CD4-positive, alpha-beta T cell (primary cell): Measurements from ENCODE around the gene DPYSL4. TPM values are rescaled to one million over a fixed set of nuclear protein-coding genes. Genes with fewer than 3 reads are reported as not detected.

ENCODE experiments used
- ATAC-seq: fragments of 200-7000 bp; cut with Tn5 transposase; one replicate; pipeline ENCODE4 v1.10.0; 2022; ENCODE audit warnings: mild to moderate bottlenecking; ENCODE audit not compliant: poor library complexity
- CTCF ChIA-PET: fragments of 350-600 bp; sonication (Branson Sonifier 250); formaldehyde crosslinking; loops from one replicate; lab custom pipeline; 2021; ENCODE audit warnings: antibody characterized with exemption, inconsistent platforms; lab: Charles Lee
- POLR2A ChIA-PET: fragments of 350-600 bp; sonication (Branson Sonifier 250); formaldehyde crosslinking; loops from one replicate; lab custom pipeline; 2021; ENCODE audit warnings: antibody characterized with exemption, inconsistent platforms; lab: Charles Lee
- DNase-seq, 14 experiments: peaks; one replicate each; pipeline ENCODE4 v3.0.0-alpha.2; 2013 to 2020; ENCODE audit warnings: mixed read lengths in 2 of 14
- H3K27ac ChIP-seq, 2 donors: one replicate each; pipeline versions ENCODE4 v1.5.1 to v1.7.0; 2013; ENCODE audit warnings: low read length in 2 of 2, low read depth in 1 of 2, mild to moderate bottlenecking in 1 of 2
- H3K27me3 ChIP-seq, 2 experiments: 1 replicate in 1 of 2; 2 replicates in 1 of 2; pipeline versions ENCODE4 v1.6.1 to v1.7.0; 2013; ENCODE audit warnings: low read length in 2 of 2, control low read depth in 1 of 2, mild to moderate bottlenecking in 1 of 2, moderate library complexity in 1 of 2; ENCODE audit not compliant: insufficient read depth in 2 of 2, control insufficient read depth in 1 of 2
- H3K36me3 ChIP-seq: one replicate; pipeline ENCODE4 v1.6.1; 2013; ENCODE audit warnings: low read length, control low read depth; ENCODE audit not compliant: insufficient read depth
- H3K4me1 ChIP-seq: one replicate; pipeline ENCODE4 v1.6.1; 2013; ENCODE audit warnings: low read length, control low read depth; ENCODE audit not compliant: insufficient read depth
- H3K4me3 ChIP-seq: one replicate; pipeline ENCODE4 v1.5.1; 2013; ENCODE audit warnings: mild to moderate bottlenecking, low read length, moderate library complexity
- H3K9me3 ChIP-seq, 2 experiments: 1 replicate in 1 of 2; 2 replicates in 1 of 2; pipeline versions ENCODE4 v1.6.1 to v1.7.0; 2013; ENCODE audit warnings: low read length in 2 of 2, mild to moderate bottlenecking in 2 of 2, control low read depth in 1 of 2, moderate library complexity in 1 of 2; ENCODE audit not compliant: control insufficient read depth in 1 of 2, insufficient read depth in 1 of 2
- H3K27ac Mint-ChIP-seq: one replicate; pipeline ENCODE4 v1.8.0; 2020; ENCODE audit warnings: mixed read lengths
- H3K27me3 Mint-ChIP-seq: one replicate; pipeline ENCODE4 v1.8.0; 2021; ENCODE audit warnings: mixed read lengths
- H3K36me3 Mint-ChIP-seq: one replicate; pipeline ENCODE4 v1.8.0; 2021; ENCODE audit warnings: low read depth, mixed read lengths
- H3K4me1 Mint-ChIP-seq: one replicate; pipeline ENCODE4 v1.8.0; 2021; ENCODE audit warnings: low read depth, mixed read lengths
- H3K4me3 Mint-ChIP-seq: one replicate; pipeline ENCODE4 v1.8.0; 2020; ENCODE audit warnings: mild to moderate bottlenecking, mixed read lengths
- H3K9me3 Mint-ChIP-seq: one replicate; pipeline ENCODE4 v1.8.0; 2020; ENCODE audit warnings: mixed read lengths
- CTCF ChIP-seq: fragments of 200-600 bp; IDR thresholded peaks from one replicate; pipeline ENCODE4 v1.8.0; 2022; ENCODE audit warnings: antibody characterized with exemption, mild to moderate bottlenecking
- intact Hi-C, 2 experiments: fragments of 100-400 bp; cut with DNase I in 1 of 2; cut with micrococcal nuclease in 1 of 2; formaldehyde crosslinking; loops; one replicate each; pipeline versions ENCODE4 v1.15.1 to v1.9.0; 2023 to 2025; cut with DNase I, micrococcal nuclease
- total RNA-seq, 174 experiments: library from RNA in 2 of 174; stranded (reverse) in 2 of 174; gene quantifications; one replicate each; pipeline ENCODE4 v1.2.3 and lab custom pipeline; 2021 to 2026

The DPYSL4 gene
- total RNA-seq, 2 experiments from 2014 or later = 0.64 to 0.96 TPM

GRCh38 chr10:132169031-132169765 lies 17.6 kb upstream of the DPYSL4 start:
- no peaks in the 10 kb centered on the region for H3K36me3 Mint-ChIP-seq
- DNase-seq (no peak), ATAC-seq (no peak)
- H3K36me3 ChIP-seq = no peaks in the 10 kb centered on the region
- H3K27ac ChIP-seq = no peak overlapping the region
- H3K9me3 Mint-ChIP-seq = no peaks in the 10 kb centered on the region
- peaks cover 3% of the 10 kb centered on the region for H3K4me1 ChIP-seq
- no peaks in the 10 kb centered on the region for H3K27me3 ChIP-seq
- H3K4me3 Mint-ChIP-seq = no peak overlapping the region
- no peak overlapping the region for H3K4me3 ChIP-seq
- POLR2A ChIA-PET = no interaction called here
- peaks cover 8% of the 10 kb centered on the region for H3K27me3 Mint-ChIP-seq
- peaks cover 9% of the 10 kb centered on the region for H3K4me1 Mint-ChIP-seq
- CTCF ChIA-PET = no interaction called here
- TF ChIP-seq CTCF = no peak
- no peaks in the 10 kb centered on the region for H3K9me3 ChIP-seq
- no peak overlapping the region for H3K27ac Mint-ChIP-seq
- intact Hi-C loops = no loop called here

- CTCF ChIA-PET = no interaction called here
- DNase-seq (no peak), ATAC-seq (no peak)
- peaks cover 12% of the 10 kb centered on the region for H3K27me3 Mint-ChIP-seq
- no peak overlapping the region for H3K27ac Mint-ChIP-seq
- Histone ChIP-seq H3K4me1 (peaks cover 3% of the 10 kb centered on the region), H3K27ac (no peak overlapping the region), H3K36me3 (no peaks in the 10 kb centered on the region), H3K4me3 (no peak overlapping the region), H3K27me3 (no peaks in the 10 kb centered on the region), H3K9me3 (no peaks in the 10 kb centered on the region)
- H3K4me3 Mint-ChIP-seq = no peak overlapping the region
- H3K36me3 Mint-ChIP-seq = no peaks in the 10 kb centered on the region
- intact Hi-C loops = no loop called here
- POLR2A ChIA-PET = no interaction called here
- peaks cover 8% of the 10 kb centered on the region for H3K4me1 Mint-ChIP-seq
- H3K9me3 Mint-ChIP-seq = no peaks in the 10 kb centered on the region
- no peak for TF ChIP-seq CTCF
Measured at GRCh38 chr10:132169766-132170560, 16.8 kb upstream of the DPYSL4 start.

- Mint-ChIP-seq H3K27me3 (peaks cover 13% of the 10 kb centered on the region), H3K4me3 (no peak overlapping the region), H3K4me1 (peaks cover 8% of the 10 kb centered on the region), H3K36me3 (no peaks in the 10 kb centered on the region), H3K27ac (no peak overlapping the region), H3K9me3 (no peaks in the 10 kb centered on the region)
- no peak for ATAC-seq
- intact Hi-C loops = no loop called here
- CTCF ChIA-PET = no interaction called here
- POLR2A ChIA-PET = no interaction called here
- TF ChIP-seq CTCF = no peak
- Histone ChIP-seq H3K27ac (no peak overlapping the region), H3K4me1 (peaks cover 3% of the 10 kb centered on the region), H3K36me3 (no peaks in the 10 kb centered on the region), H3K27me3 (no peaks in the 10 kb centered on the region), H3K4me3 (no peak overlapping the region), H3K9me3 (no peaks in the 10 kb centered on the region)
- DNase-seq = no peak
Measured at GRCh38 chr10:132170561-132171361, 16.0 kb upstream of the DPYSL4 start.
